Fibroblast of mammary gland (primary cell): ENCODE results near the gene PTPRM.
A peak's percentile ranks its signal among the peaks of the same experiment; 100 is the strongest.

Experiments used
- DNase-seq: peaks from one replicate; pipeline ENCODE4 v3.0.0-alpha.2; 2010; ENCODE audit warnings: low read depth
- H3K4me3 ChIP-seq: 2 replicates; pipeline ENCODE4 v1.5.1; 2011; ENCODE audit warnings: low read depth, mild to moderate bottlenecking, low read length, moderate library complexity; ENCODE audit not compliant: control insufficient read depth
- CTCF ChIP-seq: conservative IDR thresholded peaks from 2 replicates; pipeline ENCODE4 v1.5.1; 2011; ENCODE audit warnings: low read depth, low read length, inconsistent platforms; ENCODE audit not compliant: control insufficient read depth, insufficient read depth

PTPRM gene

GRCh38 chr18:8373486-8373885, 806.4 kb downstream of the PTPRM start:
- peak; percentile 29 for DNase-seq
- no peak overlapping the region for H3K4me3 ChIP-seq
- TF ChIP-seq CTCF: no peak

GRCh38 chr18:8374676-8375075, 807.6 kb downstream of the PTPRM start:
- TF ChIP-seq CTCF: no peak
- no peak for DNase-seq
- H3K4me3 ChIP-seq: no peak overlapping the region

- DNase-seq: no peak
- H3K4me3 ChIP-seq: no peak overlapping the region
- TF ChIP-seq CTCF: no peak
These were observed 808.1 kb downstream of the PTPRM start for GRCh38 chr18:8375249-8375648.

GRCh38 chr18:8376113-8376512, 809.0 kb downstream of the PTPRM start:
- no peak for TF ChIP-seq CTCF
- no peak for DNase-seq
- no peak overlapping the region for H3K4me3 ChIP-seq

GRCh38 chr18:8379187-8379941, 812.2 kb downstream of the PTPRM start:
- TF ChIP-seq CTCF: no peak
- no peak overlapping the region for H3K4me3 ChIP-seq
- no peak for DNase-seq

GRCh38 chr18:8380006-8380405, 812.9 kb downstream of the PTPRM start:
- H3K4me3 ChIP-seq: no peak overlapping the region
- TF ChIP-seq CTCF: no peak
- DNase-seq: no peak
